ENCODE measurements around the gene JAGN1. TPM values are rescaled to one million over a fixed set of nuclear protein-coding genes. Genes with fewer than 3 reads are reported as not detected.
A peak's percentile ranks its signal among the peaks of the same experiment; 100 is the strongest.

Gene JAGN1
- total RNA-seq, 4 donors from 2014 or later = 22.0 to 80.6 (median 35.8) TPM

- Histone ChIP-seq H3K4me1 (peaks cover 4 to 14% of the 10 kb centered on the region in 2 donors), H3K27ac (peak overlapping the region in 1 of 2 donors; percentile 93), H3K36me3 (no peaks in the 10 kb centered on the region), H3K4me3 (no peak overlapping the region), H3K27me3 (no peaks in the 10 kb centered on the region), H3K9me3 (no peaks in the 10 kb centered on the region)
- DNase-seq = no peak
- TF ChIP-seq CTCF (IDR thresholded peaks at IDR 0.05) (no peak), POLR2A (IDR thresholded peaks at IDR 0.05) (no peak)
- intact Hi-C loops (cut with DNase I; ENCODE audit: low total_unique reads) = loop anchor here (10.0 kb wide), 1 partner anchor 54 kb away; no protein-coding TSS in a partner anchor
These were observed 28.0 kb downstream of the JAGN1 start for GRCh38 chr3:9918261-9919038.

- Histone ChIP-seq H3K27ac (no peak overlapping the region), H3K36me3 (no peaks in the 10 kb centered on the region), H3K27me3 (no peaks in the 10 kb centered on the region), H3K4me3 (no peak overlapping the region), H3K9me3 (no peaks in the 10 kb centered on the region), H3K4me1 (no peaks in the 10 kb centered on the region)
- no peak for DNase-seq
- TF ChIP-seq POLR2A (IDR thresholded peaks at IDR 0.05) = no peak
- no peak for TF ChIP-seq CTCF (IDR thresholded peaks at IDR 0.05)
- intact Hi-C loops (cut with DNase I; ENCODE audit: low total_unique reads) = no loop called here
These were observed 37.7 kb downstream of the JAGN1 start for GRCh38 chr3:9928158-9928557.

- Histone ChIP-seq H3K9me3 (no peaks in the 10 kb centered on the region), H3K36me3 (no peaks in the 10 kb centered on the region), H3K4me1 (peaks cover 5 to 7% of the 10 kb centered on the region in 2 donors), H3K4me3 (no peak overlapping the region), H3K27ac (no peak overlapping the region), H3K27me3 (no peaks in the 10 kb centered on the region)
- TF ChIP-seq CTCF (IDR thresholded peaks at IDR 0.05) (no peak), POLR2A (IDR thresholded peaks at IDR 0.05) (no peak)
- no peak for DNase-seq
- intact Hi-C loops (cut with DNase I; ENCODE audit: low total_unique reads) = no loop called here
These were observed 40.5 kb downstream of the JAGN1 start for GRCh38 chr3:9930804-9931418.

- Histone ChIP-seq H3K4me1 (peaks cover 5 to 9% of the 10 kb centered on the region in 2 donors), H3K4me3 (peak overlapping the region; percentile 59 to 75), H3K27ac (peak overlapping the region; percentile 92 to 94), H3K9me3 (no peaks in the 10 kb centered on the region), H3K36me3 (no peaks in the 10 kb centered on the region), H3K27me3 (no peaks in the 10 kb centered on the region)
- TF ChIP-seq POLR2A (IDR thresholded peaks at IDR 0.05) = peak; percentile 27 to 49
- TF ChIP-seq CTCF (IDR thresholded peaks at IDR 0.05) = no peak
- DNase-seq = no peak
- intact Hi-C loops (cut with DNase I; ENCODE audit: low total_unique reads) = no loop called here
These were observed 42.1 kb downstream of the JAGN1 start for GRCh38 chr3:9932535-9932842.

- Histone ChIP-seq H3K27me3 (no peaks in the 10 kb centered on the region), H3K4me1 (peaks cover 5 to 9% of the 10 kb centered on the region in 2 donors), H3K9me3 (no peaks in the 10 kb centered on the region), H3K27ac (peak overlapping the region; percentile 92 to 94), H3K4me3 (peak overlapping the region; percentile 59 to 75), H3K36me3 (no peaks in the 10 kb centered on the region)
- peak; percentile 75 to 89 for DNase-seq
- intact Hi-C loops (cut with DNase I; ENCODE audit: low total_unique reads) = no loop called here
- TF ChIP-seq CTCF (IDR thresholded peaks at IDR 0.05) (peak; percentile 68 to 91 (median 82)), POLR2A (IDR thresholded peaks at IDR 0.05) (no peak)
These were observed 42.6 kb downstream of the JAGN1 start for GRCh38 chr3:9932843-9933560.

Measured in uterus (tissue), 4 donors.